Measurements from ENCODE around the gene GALNT17. TPM values are rescaled to one million over a fixed set of nuclear protein-coding genes. Genes with fewer than 3 reads are reported as not detected.
A peak's percentile ranks its signal among the peaks of the same experiment; 100 is the strongest.
"Not testable (repeated sequence)": the region's sequence is repeated elsewhere in the genome, so short reads cannot be mapped to it uniquely, and the experiment has no call there.

The GALNT17 gene
- total RNA-seq, 1 experiment from 2014 or later: not detected

GRCh38 chr7:71630516-71630915 is 498.6 kb downstream of the GALNT17 start:
- DNase-seq (ENCODE audit: low read depth): no peak

- DNase-seq (ENCODE audit: low read depth): peak; percentile 77
Observed at GRCh38 chr7:71633551-71634008, 501.6 kb downstream of the GALNT17 start.

DNA sequence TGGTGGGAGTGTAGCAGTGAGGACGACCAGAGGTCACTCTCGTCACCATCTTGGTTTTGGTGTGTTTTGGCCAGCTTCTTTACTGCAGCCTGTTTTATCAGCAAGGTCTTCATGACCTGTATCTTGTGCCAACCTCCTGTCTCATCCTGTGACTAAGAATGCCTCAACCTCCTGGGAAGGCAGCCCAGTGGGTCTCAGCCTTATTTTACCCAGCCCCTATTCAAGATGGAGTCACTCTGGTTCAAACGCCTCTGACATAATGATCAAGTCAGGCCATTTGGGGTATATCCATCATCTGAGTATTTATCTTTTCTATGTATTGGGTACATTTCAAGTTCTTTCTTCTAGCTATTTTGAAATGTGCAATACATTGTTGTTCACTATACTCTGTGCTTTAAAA is 503.9 kb downstream of the GALNT17 start:
- DNase-seq (ENCODE audit: low read depth): not testable (repeated sequence)

- peak; percentile 32 for DNase-seq (ENCODE audit: low read depth)
Observed at GRCh38 chr7:71636329-71636728, 504.4 kb downstream of the GALNT17 start.

- DNase-seq (ENCODE audit: low read depth): peak; percentile 52
Observed at GRCh38 chr7:71637578-71637977, 505.6 kb downstream of the GALNT17 start.

GRCh38 chr7:71638108-71638507 is 506.2 kb downstream of the GALNT17 start:
- DNase-seq (ENCODE audit: low read depth): no peak

DNA sequence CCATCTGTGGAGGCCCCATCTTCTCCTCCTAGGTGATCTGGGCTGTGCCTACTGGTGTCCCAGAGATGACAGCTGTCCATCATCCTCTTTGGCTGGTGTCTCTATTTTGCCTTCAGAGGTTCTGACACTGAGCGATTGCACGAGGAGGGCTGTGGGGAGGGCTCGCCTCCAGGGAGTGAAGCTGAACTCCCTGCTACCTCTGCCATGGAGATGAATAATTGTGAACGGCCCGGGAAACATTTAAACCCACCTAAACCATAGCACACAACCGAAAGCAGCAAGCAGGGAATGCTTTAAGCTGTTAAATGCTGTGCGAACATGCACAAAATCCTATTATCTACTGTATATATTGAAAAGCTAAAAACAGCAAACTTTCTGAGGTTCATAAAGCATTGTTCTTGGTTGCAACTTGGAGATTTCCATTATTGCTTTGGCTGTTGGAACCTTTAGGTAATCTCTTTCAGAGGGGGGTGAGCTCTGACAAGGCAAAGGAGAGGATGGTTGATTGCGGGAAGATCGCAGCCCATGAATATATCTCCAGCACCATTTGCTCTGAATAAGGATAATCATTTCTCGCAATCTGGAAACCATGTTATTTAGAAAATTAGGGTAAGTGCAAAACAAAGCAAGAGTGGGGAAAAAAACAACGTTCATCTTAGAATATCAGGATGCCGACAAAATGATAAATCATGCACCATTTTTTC is 507.6 kb downstream of the GALNT17 start:
- DNase-seq (ENCODE audit: low read depth): no peak

GRCh38 chr7:71643031-71643430 is 511.1 kb downstream of the GALNT17 start:
- DNase-seq (ENCODE audit: low read depth): not testable (repeated sequence)

DNA sequence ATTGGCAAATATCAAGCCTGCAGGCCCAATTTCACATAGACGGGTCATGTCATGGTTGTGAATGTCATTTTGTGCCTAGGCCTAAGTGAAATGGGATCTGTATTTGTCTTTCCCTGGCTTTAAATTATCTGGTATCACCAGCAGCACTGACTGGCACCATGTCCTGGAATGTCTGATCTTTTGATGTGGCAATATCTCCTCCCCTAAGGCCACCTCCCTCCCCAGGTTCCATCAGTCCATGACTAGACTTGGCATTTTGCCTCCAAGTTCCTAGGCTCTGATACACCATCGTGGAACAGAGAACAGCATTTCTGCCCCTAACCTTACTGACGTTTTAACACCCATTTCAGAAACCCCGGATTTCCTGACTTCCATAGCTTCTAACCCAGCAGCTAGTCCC is 513.9 kb downstream of the GALNT17 start:
- no peak for DNase-seq (ENCODE audit: low read depth)

DNA sequence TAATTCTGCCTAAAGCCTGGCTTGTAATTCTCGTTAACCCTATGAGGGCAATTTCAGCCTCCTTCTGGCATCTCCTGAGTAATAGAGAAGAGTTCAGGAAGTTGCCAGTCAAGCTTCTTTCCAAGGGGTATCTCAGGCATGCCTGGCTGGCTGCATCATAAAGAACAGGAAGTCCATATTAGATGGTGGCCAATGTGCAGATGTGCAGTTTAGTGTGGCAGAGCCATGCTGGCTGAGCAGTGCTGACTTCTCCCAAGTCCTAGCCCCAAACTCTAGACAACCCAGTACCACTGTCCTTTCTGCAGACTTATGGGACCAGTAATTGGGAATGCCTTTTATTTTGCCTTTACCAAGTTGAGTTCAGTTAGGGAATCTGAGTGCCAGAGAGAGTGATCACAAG is 517.9 kb downstream of the GALNT17 start:
- DNase-seq (ENCODE audit: low read depth): no peak

DNA sequence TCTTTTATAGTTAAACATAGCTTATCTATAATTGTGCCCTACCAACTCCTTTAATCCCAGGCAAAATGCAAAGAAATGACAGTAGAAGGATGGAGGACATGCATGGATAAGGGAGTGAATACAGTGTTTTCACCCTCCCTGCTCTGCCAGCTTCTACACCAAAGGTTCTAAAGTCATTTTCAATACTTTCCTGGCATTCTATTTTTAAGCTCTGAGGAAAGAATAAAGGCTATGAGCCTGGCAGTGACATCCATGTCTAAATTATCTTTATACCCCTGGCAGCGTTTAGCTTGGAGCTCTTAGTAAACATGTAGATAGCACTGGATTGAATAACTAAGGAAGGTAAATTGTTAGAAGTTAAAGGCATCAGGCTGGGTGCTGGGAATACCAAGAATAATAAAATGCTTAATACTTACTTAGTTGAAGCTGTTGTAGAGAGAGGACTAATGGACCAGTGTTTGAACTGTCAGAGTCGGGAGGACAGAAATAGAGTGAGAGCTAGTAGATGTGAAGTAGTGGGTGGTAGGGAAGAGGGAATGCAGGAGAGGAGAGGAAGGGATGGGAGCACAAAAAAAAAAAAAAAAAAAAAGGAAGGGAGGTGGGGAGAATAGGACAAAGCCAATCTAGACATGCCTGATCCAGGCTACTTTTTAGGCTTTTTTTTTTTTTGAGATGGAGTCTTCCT is 518.9 kb downstream of the GALNT17 start:
- DNase-seq (ENCODE audit: low read depth): no peak

DNA sequence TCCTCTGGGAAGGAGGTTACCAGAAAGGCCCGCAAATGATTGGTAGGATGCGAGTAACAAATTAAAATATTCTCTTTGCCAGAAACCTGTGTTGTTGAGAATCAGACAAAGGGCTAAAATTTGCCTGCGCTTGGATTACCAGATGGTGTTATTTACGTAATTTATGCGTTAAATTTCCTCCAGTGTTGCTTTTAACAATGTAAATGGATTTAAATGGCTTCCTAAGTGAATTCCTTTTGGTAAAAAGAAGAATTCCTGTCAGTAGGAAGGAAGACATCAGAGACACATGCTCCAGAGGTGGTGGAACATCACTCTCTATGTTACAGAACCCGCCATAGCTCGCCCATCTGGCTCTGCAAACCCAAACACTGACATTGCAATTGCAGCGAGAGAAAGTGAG is 520.6 kb downstream of the GALNT17 start:
- DNase-seq (ENCODE audit: low read depth): no peak

GRCh38 chr7:71657386-71657785 is 525.4 kb downstream of the GALNT17 start:
- no peak for DNase-seq (ENCODE audit: low read depth)

DNA sequence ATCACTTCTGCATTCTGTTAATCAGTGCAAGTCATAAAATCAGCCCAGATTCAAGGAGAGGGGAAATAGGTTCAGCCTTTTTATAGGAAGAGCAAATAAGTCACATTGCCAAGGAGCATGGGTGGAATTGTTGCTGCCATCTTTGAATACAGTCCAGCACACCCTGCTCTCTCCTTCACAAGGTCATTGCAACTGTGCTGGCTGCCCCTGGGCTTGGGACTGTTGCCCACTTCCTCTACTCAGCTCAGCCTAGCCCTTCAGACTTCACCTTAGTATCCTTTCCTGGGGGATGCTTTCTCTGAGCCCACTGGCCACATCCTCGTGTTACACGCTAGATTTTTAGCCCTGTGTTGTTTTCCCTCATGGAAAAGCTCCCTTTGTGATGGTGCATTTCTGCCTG is 527.7 kb downstream of the GALNT17 start:
- no peak for DNase-seq (ENCODE audit: low read depth)

- DNase-seq (ENCODE audit: low read depth): no peak
Observed at GRCh38 chr7:71661671-71662224, 529.8 kb downstream of the GALNT17 start.

DNA sequence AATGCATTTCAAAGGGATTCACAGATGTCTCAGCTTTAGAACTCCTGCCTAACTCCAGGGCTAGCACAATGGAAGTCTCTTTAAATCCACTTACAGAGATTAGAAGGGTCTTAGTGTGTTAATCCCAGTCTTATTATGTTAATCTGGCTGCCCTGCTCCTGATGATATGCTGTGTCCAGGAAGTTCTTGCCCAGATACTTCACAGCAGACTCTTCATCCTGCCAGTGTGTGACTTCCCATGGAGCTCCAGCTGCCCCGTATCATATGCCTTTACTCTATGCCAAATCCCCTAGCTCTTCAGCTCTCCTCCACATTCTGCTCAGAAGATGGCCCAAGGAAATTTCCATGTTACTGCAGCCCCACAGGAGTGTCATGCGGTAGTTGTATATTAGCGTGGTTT is 533.8 kb downstream of the GALNT17 start:
- no peak for DNase-seq (ENCODE audit: low read depth)

GRCh38 chr7:71668572-71668971 is 536.6 kb downstream of the GALNT17 start:
- no peak for DNase-seq (ENCODE audit: low read depth)

DNA sequence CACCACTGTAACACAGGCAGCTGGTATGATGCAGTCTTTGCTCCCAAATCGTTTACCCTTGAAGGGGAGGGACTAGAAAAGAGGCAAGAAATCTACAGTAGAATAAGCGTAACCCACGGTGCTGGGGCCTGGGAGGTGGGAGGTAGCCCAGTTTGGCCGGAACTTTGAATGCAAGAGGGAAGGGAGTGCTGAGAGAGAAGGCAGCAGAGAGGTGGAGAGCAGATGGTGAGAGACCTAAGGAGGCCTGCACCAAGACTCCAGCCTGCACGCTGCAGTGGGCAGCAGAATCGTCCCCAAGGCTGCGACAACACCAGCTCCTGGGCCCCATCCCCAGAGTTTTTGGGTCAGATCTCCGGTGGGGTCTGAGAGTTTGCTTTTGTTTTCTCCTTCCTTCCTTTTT is 547.5 kb downstream of the GALNT17 start:
- DNase-seq (ENCODE audit: low read depth): no peak

- no peak for DNase-seq (ENCODE audit: low read depth)
Observed at GRCh38 chr7:71682181-71682580, 550.2 kb downstream of the GALNT17 start.

DNA sequence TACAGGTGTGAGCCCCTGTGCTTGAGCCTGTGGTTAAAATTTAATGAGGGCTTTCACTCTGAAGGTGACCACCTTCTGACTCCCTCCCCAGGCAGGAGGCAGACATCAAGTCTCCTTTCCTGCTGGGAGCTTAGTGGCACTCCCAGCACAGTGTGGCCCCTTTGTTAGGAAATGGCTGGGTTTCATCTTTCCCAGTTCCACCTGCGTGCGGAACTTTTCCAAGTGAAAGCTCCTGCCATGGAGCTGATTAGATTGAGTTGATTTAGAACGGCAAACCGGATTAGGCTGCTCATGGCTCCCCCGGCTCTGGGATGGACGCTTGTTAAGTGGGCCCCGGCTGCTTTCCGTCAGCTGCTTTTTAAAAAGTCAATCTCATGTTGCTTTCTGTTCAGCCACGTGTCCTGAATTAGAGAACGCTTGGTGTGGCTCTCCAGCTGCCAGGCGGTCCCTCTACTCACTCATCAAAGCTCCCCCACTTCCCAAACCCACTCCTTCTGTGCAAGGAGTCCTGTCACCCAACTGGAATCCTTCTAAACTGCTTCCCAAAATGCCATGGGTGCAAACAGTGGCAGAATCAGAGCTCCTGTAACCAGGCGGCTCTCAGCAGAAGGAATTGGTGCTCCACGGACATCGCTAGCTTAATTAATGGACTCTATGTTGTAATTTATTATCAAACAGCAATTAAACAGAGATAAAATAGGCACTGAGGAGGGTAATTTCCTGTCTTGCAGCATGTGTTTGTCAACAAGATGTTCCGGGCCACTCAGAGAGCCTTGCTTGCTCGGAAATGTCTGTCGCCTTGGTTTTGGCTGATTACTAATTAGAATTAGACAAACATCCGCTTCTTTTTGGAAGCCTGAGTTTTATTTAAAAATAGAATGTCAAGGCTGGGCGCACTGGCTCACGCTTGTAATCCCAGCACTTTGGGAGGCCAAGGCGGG is 551.2 kb downstream of the GALNT17 start:
- DNase-seq (ENCODE audit: low read depth): no peak

- DNase-seq (ENCODE audit: low read depth): no peak
Observed at GRCh38 chr7:71687286-71687685, 555.3 kb downstream of the GALNT17 start.

All from Daoy (cell line).